PFSK-1 (cell line): ENCODE measurements around the gene C9orf152.

Experiments used
- FOXP2 ChIP-seq: optimal IDR thresholded peaks from 2 replicates; pipeline ENCODE3; 2011; ENCODE audit warnings: borderline replicate concordance, control low read depth, inconsistent platforms; ENCODE audit not compliant: insufficient read depth; ENCODE audit errors: extremely low read length, extremely low read depth
- POLR2AphosphoS5 ChIP-seq: IDR thresholded peaks from 2 replicates; pipeline ENCODE4 v1.6.1; 2012; ENCODE audit warnings: low read depth, mild to moderate bottlenecking, control low read depth, low read length, moderate library complexity
- SIN3A ChIP-seq: IDR thresholded peaks from 2 replicates; pipeline ENCODE4 v1.6.1; 2012; ENCODE audit warnings: mild to moderate bottlenecking, low read length, moderate library complexity, borderline replicate concordance; ENCODE audit not compliant: insufficient read depth
- TAF1 ChIP-seq: IDR thresholded peaks from 2 replicates; pipeline ENCODE4 v1.6.1; 2012; ENCODE audit warnings: low read length, control low read depth, borderline replicate concordance; ENCODE audit not compliant: insufficient read depth
- TF ChIP-seq, protein P1 (sequence below), 2 experiments: IDR thresholded peaks; 2 replicates each; pipeline versions ENCODE4 v1.6.1 to v1.8.0; 2011 to 2012; ENCODE audit warnings: low read depth in 2 of 2, low read length in 2 of 2, control low read depth in 1 of 2, inconsistent platforms in 1 of 2, mild to moderate bottlenecking in 1 of 2, moderate library complexity in 1 of 2; ENCODE audit not compliant: insufficient read depth in 1 of 2

DNA sequence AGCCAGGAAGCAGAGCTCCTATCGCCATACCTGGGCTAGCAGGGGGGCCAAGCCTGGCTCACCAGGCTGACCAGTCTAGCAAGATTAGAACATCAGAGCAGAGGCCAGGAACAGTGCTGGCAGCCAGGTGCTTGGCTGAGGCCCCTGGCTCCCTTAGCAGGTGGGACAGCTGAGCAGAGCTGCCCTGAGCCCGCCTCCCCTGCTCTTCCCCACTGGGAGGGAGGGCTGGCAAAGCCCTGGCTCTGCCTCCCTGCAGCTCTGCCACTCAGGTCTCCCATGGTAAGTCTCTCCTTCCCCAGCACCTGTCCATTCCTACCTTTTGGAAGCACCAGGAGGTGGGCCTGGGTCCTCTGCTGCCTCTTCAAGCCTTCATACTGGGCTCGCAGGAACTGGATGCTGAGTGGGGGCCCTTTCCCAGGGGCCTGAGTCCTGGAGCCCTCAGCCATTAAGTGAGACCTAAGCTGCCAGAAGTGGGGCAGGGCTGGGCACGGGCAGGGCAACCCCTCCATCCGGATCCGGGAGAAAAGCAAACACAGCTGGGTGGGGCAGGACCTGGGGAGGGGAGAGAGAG, 803 bp downstream of the C9orf152 start:
- TF ChIP-seq POLR2AphosphoS5: no peak
- no peak for TF ChIP-seq TAF1
- TF ChIP-seq, protein P1, sequence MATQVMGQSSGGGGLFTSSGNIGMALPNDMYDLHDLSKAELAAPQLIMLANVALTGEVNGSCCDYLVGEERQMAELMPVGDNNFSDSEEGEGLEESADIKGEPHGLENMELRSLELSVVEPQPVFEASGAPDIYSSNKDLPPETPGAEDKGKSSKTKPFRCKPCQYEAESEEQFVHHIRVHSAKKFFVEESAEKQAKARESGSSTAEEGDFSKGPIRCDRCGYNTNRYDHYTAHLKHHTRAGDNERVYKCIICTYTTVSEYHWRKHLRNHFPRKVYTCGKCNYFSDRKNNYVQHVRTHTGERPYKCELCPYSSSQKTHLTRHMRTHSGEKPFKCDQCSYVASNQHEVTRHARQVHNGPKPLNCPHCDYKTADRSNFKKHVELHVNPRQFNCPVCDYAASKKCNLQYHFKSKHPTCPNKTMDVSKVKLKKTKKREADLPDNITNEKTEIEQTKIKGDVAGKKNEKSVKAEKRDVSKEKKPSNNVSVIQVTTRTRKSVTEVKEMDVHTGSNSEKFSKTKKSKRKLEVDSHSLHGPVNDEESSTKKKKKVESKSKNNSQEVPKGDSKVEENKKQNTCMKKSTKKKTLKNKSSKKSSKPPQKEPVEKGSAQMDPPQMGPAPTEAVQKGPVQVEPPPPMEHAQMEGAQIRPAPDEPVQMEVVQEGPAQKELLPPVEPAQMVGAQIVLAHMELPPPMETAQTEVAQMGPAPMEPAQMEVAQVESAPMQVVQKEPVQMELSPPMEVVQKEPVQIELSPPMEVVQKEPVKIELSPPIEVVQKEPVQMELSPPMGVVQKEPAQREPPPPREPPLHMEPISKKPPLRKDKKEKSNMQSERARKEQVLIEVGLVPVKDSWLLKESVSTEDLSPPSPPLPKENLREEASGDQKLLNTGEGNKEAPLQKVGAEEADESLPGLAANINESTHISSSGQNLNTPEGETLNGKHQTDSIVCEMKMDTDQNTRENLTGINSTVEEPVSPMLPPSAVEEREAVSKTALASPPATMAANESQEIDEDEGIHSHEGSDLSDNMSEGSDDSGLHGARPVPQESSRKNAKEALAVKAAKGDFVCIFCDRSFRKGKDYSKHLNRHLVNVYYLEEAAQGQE (IDR thresholded peaks at IDR 0.05; ENCODE audit: insufficient read depth in 1 of 2, low read depth in 2 of 2, low read length in 2 of 2): no peak
- no peak for TF ChIP-seq SIN3A
- no peak for TF ChIP-seq FOXP2
